Measurements from ENCODE around the gene CFD. TPM values are rescaled to one million over a fixed set of nuclear protein-coding genes. Genes with fewer than 3 reads are reported as not detected.

The CFD gene
- polyA plus RNA-seq, 1 donor from 2014 or later = 5.3 TPM

DNA sequence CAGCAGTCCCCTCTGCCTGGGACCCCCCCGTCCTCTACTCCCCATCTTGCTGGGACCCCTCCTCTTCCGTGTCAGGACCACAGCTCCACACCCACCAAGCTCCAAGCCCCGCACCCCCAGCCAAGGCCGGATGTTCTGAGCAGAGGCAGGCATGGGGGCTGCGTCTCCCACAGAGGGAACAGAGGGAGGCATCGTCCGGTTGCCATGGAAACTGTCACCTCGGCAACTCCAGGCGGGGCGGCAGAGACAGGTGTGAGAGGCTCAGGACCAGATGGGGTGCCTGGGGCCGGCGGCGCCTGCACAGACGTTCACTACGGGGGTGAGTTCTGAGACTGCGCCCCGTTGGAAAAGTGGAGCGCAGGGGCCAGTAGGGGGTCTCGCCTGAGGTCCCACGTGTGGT, 39.2 kb downstream of the CFD start:
- H3K27ac ChIP-seq (ENCODE audit: low read length) = peak overlapping the region; percentile 28
- H3K9ac ChIP-seq (ENCODE audit: low read length) = peak overlapping the region; percentile 16
- H4K20me1 ChIP-seq (ENCODE audit: insufficient read depth) = no peaks in the 10 kb centered on the region
- TF ChIP-seq TAF1 (IDR thresholded peaks at IDR 0.05; ENCODE audit: low read depth) (no peak), MXI1 (conservative IDR thresholded peaks at IDR 0.05; ENCODE audit: poor library complexity, severe bottlenecking) (peak; percentile 33)
- no peaks in the 10 kb centered on the region for H3K79me2 ChIP-seq (replicated peaks; ENCODE audit: insufficient read depth, low read length)
- H3K36me3 ChIP-seq (ENCODE audit: insufficient read depth, low read length) = no peaks in the 10 kb centered on the region
- no peak overlapping the region for H2AFZ ChIP-seq (ENCODE audit: low read depth, low read length)
- peak overlapping the region; percentile 34 for H3K4me3 ChIP-seq (ENCODE audit: low read length)
- no peaks in the 10 kb centered on the region for H3K9me2 ChIP-seq (ENCODE audit: insufficient read depth, low read length)
- no peaks in the 10 kb centered on the region for H3K27me3 ChIP-seq (ENCODE audit: insufficient read depth, low read depth, low read length)
- no peaks in the 10 kb centered on the region for H3K9me3 ChIP-seq (ENCODE audit: low read length)
- no peak overlapping the region for H3K4me2 ChIP-seq (ENCODE audit: low read length)
- H3F3A ChIP-seq (ENCODE audit: insufficient read depth, low read length, poor library complexity, severe bottlenecking) = no peaks in the 10 kb centered on the region

DNA sequence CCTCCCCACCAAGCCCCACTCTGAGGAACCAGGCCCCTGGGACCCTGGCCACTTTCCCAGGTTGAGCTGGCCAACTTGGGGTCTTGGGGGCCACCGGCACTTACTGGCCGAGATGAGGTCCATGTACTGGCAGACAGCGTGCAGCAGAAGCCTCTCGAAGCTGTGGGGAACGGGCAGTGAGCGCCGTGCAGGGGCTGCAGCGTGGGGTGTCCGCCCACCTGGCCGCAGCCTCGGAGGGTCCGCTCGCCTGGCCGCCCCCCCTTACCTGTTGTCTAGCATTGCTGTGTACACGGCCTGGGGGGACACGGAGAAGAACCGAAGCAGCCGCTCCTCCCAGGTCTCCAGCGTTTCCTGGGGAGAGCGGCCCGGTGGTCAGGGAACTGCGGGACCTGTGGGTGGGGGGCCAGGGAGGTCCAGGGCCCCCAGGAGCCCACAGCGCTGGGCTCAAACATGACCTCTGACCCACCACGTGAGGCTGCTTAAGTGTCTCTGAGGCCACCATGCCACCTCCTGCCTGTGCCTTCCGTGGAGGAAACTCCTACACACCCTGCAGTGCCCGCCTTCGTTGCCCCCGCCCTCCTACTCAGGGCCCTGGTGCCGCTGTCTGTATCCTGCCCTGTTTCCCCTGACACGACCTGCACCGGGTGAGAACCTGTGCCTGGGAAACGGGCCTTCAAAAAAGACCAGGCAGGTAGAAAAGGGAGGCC, 40.0 kb downstream of the CFD start:
- Histone ChIP-seq H3K27me3 (ENCODE audit: insufficient read depth, low read depth, low read length) (no peaks in the 10 kb centered on the region), H4K20me1 (ENCODE audit: insufficient read depth) (no peaks in the 10 kb centered on the region), H3K79me2 (replicated peaks; ENCODE audit: insufficient read depth, low read length) (no peaks in the 10 kb centered on the region), H3K36me3 (ENCODE audit: insufficient read depth, low read length) (no peaks in the 10 kb centered on the region), H3K9me2 (ENCODE audit: insufficient read depth, low read length) (no peaks in the 10 kb centered on the region), H3F3A (ENCODE audit: insufficient read depth, low read length, poor library complexity, severe bottlenecking) (no peaks in the 10 kb centered on the region), H2AFZ (ENCODE audit: low read depth, low read length) (no peak overlapping the region), H3K9ac (ENCODE audit: low read length) (no peak overlapping the region), H3K4me2 (ENCODE audit: low read length) (no peak overlapping the region), H3K9me3 (ENCODE audit: low read length) (no peaks in the 10 kb centered on the region), H3K27ac (ENCODE audit: low read length) (no peak overlapping the region), H3K4me3 (ENCODE audit: low read length) (no peak overlapping the region)
- TF ChIP-seq, protein P1, sequence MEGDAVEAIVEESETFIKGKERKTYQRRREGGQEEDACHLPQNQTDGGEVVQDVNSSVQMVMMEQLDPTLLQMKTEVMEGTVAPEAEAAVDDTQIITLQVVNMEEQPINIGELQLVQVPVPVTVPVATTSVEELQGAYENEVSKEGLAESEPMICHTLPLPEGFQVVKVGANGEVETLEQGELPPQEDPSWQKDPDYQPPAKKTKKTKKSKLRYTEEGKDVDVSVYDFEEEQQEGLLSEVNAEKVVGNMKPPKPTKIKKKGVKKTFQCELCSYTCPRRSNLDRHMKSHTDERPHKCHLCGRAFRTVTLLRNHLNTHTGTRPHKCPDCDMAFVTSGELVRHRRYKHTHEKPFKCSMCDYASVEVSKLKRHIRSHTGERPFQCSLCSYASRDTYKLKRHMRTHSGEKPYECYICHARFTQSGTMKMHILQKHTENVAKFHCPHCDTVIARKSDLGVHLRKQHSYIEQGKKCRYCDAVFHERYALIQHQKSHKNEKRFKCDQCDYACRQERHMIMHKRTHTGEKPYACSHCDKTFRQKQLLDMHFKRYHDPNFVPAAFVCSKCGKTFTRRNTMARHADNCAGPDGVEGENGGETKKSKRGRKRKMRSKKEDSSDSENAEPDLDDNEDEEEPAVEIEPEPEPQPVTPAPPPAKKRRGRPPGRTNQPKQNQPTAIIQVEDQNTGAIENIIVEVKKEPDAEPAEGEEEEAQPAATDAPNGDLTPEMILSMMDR (IDR thresholded peaks at IDR 0.05; ENCODE audit: poor library complexity, severe bottlenecking) = no peak
- TF ChIP-seq POLR2AphosphoS5 (IDR thresholded peaks at IDR 0.05) (no peak), EP300 (conservative IDR thresholded peaks at IDR 0.05; ENCODE audit: poor library complexity, severe bottlenecking) (no peak), RAD21 (conservative IDR thresholded peaks at IDR 0.05) (no peak), EZH2 (IDR thresholded peaks at IDR 0.05; ENCODE audit: borderline replicate concordance, insufficient read depth, low read length, poor library complexity, severe bottlenecking) (no peak), TAF1 (IDR thresholded peaks at IDR 0.05; ENCODE audit: low read depth) (no peak), SMC3 (conservative IDR thresholded peaks at IDR 0.05; ENCODE audit: poor library complexity) (no peak), MXI1 (conservative IDR thresholded peaks at IDR 0.05; ENCODE audit: poor library complexity, severe bottlenecking) (no peak)
- TF ChIP-seq, protein P2, sequence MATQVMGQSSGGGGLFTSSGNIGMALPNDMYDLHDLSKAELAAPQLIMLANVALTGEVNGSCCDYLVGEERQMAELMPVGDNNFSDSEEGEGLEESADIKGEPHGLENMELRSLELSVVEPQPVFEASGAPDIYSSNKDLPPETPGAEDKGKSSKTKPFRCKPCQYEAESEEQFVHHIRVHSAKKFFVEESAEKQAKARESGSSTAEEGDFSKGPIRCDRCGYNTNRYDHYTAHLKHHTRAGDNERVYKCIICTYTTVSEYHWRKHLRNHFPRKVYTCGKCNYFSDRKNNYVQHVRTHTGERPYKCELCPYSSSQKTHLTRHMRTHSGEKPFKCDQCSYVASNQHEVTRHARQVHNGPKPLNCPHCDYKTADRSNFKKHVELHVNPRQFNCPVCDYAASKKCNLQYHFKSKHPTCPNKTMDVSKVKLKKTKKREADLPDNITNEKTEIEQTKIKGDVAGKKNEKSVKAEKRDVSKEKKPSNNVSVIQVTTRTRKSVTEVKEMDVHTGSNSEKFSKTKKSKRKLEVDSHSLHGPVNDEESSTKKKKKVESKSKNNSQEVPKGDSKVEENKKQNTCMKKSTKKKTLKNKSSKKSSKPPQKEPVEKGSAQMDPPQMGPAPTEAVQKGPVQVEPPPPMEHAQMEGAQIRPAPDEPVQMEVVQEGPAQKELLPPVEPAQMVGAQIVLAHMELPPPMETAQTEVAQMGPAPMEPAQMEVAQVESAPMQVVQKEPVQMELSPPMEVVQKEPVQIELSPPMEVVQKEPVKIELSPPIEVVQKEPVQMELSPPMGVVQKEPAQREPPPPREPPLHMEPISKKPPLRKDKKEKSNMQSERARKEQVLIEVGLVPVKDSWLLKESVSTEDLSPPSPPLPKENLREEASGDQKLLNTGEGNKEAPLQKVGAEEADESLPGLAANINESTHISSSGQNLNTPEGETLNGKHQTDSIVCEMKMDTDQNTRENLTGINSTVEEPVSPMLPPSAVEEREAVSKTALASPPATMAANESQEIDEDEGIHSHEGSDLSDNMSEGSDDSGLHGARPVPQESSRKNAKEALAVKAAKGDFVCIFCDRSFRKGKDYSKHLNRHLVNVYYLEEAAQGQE (IDR thresholded peaks at IDR 0.05; ENCODE audit: borderline replicate concordance) = no peak
